Stimulated activated CD4-positive, alpha-beta T cell treated with anti-CD3 and anti-CD28 coated beads, Interleukin-1b, Interleukin-23, amount 100 ng/mL, for 24 hours (primary cell): ENCODE measurements around the gene SORL1-AS1.
A peak's percentile ranks its signal among the peaks of the same experiment; 100 is the strongest.
"Not testable (repeated sequence)": the region's sequence is repeated elsewhere in the genome, so short reads cannot be mapped to it uniquely, and the experiment has no call there.

ENCODE experiments used
- DNase-seq, 4 experiments: peaks; one replicate each; pipeline ENCODE4 v3.0.0-alpha.2; 2020; ENCODE audit warnings: low read depth in 4 of 4, low spot score in 1 of 4

SORL1-AS1 gene

GRCh38 chr11:121452609-121453150 lies at the start of gene SORL1-AS1:
Gene SORL1-AS1, minus strand, starts transcription at chr11:121452967.
- DNase-seq, result peak in 3 of 4 experiments; percentile 36 to 42 (median 39)

DNA sequence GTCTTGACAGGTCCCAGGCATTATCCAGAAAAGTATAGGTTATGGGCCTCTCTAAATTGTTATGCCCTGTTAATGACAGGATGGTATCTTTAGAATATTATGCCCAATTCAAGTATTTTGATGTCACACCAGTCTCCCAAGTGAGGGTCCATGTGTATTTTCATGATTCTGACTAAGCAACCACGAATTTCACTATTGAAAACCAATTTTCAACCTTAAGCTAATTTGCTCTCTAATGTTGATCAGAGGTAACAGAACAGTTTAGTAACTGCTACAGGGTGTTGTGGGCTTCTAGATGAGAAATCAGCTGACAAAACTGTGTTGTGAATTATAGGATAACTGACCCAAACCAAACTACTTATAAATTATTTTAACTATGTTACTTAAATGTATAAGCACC lies 48.0 kb upstream of the SORL1-AS1 start:
- DNase-seq, result no peak

GRCh38 chr11:121500275-121500674 lies 47.5 kb upstream of the SORL1-AS1 start:
- no peak for DNase-seq

DNA sequence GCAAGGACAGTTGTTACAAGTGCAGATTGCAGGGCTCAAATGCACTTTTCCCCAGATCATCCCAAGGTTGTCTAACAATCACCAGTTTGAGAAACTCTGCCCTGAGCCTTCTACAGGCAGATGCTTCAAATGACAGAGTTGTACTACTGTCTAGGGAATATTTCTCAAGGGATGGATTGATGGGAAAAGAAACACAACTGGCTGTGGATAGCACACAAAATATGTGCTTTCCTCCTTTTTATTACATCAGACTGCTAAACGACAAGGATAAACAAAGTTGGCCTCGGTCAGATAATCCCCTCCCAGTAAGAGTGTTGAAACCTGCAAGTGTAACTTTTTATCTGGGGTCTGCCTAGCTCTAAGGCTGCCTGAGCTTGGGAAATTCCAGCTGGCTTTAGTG lies 46.6 kb upstream of the SORL1-AS1 start:
- DNase-seq, result no peak

GRCh38 chr11:121497176-121497998 lies 44.6 kb upstream of the SORL1-AS1 start:
- no peak for DNase-seq

DNA sequence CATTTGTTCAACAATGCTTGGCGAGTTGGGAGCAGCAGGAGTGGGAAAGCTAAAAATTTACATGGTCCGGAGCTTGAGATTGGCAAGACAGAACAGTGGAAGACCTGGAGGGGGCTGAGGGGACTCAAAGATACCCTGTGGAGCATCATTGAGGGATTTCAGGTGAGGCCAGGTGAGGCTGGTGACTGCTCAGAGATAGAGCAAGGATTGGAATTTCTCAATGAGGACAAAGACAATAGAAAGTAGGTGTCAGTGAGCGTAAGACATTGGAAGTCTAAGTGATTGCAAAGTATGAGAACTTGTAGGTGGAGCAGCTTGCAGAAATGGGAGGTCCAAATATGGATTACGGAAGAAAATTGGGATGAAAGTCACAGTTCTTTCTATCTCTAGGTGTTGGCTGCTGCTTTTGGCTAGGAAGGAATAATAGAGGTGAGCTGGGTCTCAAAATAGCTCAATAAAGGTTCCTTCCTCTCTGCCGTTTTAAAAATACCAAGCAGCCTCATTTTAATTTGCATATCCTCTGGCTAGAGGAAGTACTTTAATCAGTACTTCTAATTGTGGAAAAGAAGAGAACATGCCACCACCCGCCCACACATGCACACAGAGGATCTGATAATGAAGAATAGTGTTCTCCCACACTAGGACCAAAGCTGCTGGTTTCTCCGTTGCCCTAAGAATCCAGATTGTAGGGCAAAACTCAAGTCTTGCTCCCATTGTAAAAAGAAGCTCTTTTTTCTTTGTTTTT lies 41.8 kb upstream of the SORL1-AS1 start:
- DNase-seq, result peak in 2 of 4 experiments; percentile 35 to 48

DNA sequence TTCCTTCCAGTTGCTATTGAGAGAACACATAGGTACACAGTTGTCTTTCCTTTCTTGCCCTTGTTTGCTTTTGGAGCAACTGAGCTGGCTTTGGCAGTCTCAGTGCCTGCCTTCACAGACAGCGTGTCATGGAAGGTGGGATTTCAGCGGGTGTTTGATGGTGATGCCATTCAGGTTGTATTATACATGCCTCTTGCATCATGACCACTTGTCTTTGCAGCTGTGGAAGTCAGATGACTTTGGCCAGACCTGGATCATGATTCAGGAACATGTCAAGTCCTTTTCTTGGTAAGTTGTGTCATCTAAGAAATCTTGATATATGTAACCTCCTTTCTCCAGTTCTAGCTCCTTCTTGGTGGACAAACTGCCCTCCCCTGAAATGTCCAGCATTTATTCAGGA lies 37.1 kb upstream of the SORL1-AS1 start:
- DNase-seq, result no peak

GRCh38 chr11:121488641-121489040 lies 35.9 kb upstream of the SORL1-AS1 start:
- DNase-seq, result no peak

DNA sequence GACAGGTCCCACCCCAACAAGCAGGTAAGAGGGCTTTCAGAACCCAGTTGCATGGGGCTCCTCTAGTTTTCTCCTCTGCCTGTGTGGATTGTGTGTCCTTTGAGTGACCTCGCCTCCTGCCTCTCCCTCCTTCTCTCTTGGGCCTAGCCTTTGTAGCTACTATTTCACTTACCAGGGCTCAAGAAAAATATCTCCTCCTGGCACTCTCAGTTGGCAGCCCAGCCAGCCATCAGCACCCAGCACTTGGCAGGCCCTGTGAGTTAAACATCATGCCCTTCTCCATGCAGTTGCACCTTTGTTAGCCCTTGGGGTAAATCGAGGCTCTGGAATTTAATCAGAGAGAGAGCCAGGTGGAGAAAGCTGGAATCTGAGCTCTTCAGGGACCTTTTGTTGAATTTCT lies 35.4 kb upstream of the SORL1-AS1 start:
- no peak for DNase-seq

DNA sequence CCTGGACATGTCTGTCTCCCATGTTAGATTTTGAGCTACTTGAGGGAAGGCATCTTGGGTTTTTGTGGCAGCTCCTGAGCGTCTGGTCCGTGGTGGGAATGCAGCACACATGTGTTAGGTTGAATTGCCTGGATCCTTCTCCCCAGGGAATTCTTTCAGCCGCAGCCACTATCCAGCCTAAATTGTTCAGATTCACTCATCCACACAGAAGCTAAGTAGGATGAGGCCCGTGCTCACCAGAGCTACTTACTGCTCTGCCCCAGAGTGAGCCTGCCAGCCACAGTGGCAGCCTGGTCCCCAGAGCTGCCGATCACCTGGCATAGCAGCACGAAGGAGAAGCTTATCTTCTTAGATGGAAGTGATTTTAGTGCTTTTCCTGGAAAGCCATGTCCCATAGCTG lies 34.4 kb upstream of the SORL1-AS1 start:
- no peak for DNase-seq

- DNase-seq, result no peak
Observed at GRCh38 chr11:121486054-121486453, 33.3 kb upstream of the SORL1-AS1 start.

- no peak for DNase-seq
Observed at GRCh38 chr11:121485216-121485615, 32.4 kb upstream of the SORL1-AS1 start.

GRCh38 chr11:121483805-121484480 lies 31.2 kb upstream of the SORL1-AS1 start:
- DNase-seq, result no peak

- no peak for DNase-seq
Observed at GRCh38 chr11:121482231-121483129, 29.7 kb upstream of the SORL1-AS1 start.

GRCh38 chr11:121481484-121482230 lies 28.9 kb upstream of the SORL1-AS1 start:
- not testable (repeated sequence) for DNase-seq

- no peak for DNase-seq
Observed at GRCh38 chr11:121479698-121480238, 27.0 kb upstream of the SORL1-AS1 start.

DNA sequence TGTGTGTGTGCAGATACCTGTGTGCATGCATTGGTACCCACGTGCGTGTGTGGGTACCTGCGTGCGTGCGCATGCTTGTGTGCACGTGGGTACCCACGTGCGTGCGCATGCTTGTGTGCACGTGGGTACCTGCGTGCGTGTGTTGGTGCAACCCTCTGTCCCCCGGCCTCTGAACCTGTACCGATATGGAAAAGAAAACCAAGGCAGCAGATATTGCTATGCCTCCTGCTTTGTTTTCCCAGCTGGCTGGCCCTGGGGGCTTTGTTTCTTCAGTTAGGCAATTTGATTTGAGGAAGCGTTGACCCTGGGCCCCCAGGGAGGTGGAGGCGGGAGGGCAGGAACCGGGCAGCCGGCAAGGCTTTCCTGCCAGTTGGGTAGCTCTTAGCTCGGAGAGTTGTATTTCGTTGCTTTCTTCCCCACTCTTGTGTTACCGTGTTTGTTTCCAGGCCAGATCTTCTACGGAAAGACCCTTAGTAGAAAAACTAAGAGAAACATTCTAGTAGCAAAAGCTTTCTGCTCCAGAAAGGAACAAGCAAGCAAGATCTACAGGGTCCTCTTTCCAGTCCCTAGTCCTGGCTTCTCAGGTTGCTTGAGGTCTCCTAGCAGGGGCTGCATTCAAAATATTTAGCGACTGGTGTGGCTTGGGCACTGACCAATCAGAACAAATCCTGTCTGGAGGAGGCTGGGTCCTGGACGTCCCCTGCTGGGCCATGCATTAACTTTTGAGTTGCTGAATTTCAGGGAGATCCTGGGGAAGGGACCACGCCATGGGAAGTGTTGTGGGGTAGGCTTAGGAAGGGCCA lies 26.3 kb upstream of the SORL1-AS1 start:
- DNase-seq, result no peak

DNA sequence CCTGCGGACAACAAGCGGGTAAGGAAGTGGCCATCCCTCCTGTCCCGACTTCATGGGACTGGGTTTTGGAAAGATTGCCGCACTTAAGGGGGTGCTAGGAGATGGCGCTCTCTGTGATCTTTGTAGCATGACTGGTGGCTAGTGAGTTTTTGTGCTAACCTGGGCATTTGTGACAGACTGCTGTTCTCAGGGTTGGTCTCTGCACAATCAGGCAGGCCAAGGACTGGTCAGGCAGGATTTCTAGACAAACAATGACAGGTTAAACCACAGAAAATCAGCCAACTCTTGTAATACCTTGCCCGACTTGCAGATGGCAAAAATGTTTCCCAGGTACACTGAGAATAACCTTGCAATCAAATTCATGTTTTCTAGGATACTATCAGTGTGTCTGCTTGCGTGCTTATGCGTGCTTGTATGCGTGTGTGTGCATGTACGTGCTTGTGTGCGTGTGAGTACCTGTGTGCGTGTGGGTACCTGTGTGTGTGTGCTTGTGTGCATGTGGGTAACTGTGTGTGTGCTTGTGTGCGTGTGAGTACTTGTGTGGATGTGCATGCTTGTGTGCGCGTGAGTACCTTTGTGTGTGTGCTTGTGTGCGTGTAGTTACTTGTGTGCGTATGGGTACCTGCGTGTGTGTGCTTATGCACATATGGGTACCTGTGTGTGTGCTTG lies 25.6 kb upstream of the SORL1-AS1 start:
- DNase-seq, result no peak
